K562 (cell line): ENCODE measurements around the gene GPN1. TPM values are rescaled to one million over a fixed set of nuclear protein-coding genes. Genes with fewer than 3 reads are reported as not detected.

ENCODE experiments used
- CHCHD3 ChIP-seq: fragments of 250-450 bp; sonication (Bioruptor Pico); IDR thresholded peaks from 2 replicates; pipeline ENCODE4 v2.1.2; 2022; ENCODE audit warnings: mild to moderate bottlenecking
- E2F4 ChIP-seq: sonication (generic); formaldehyde crosslinking; IDR thresholded peaks from 2 replicates; pipeline ENCODE4 v1.8.0; 2022; ENCODE audit warnings: mild to moderate bottlenecking, low read depth, missing genetic modification reagents
- NCOA2 ChIP-seq, 2 experiments: fragments of 450-650 bp; IDR thresholded peaks; 2 replicates each; pipeline ENCODE4 v1.6.1; 2018; ENCODE audit warnings: mild to moderate bottlenecking in 2 of 2, moderate library complexity in 1 of 2; ENCODE audit not compliant: partially characterized antibody in 2 of 2
- REST ChIP-seq, 2 experiments: fragments of 450-650 bp; formaldehyde crosslinking in 1 of 2; IDR thresholded peaks; 2 replicates each; pipeline versions ENCODE4 v1.4.0 to v1.6.1; 2014 to 2020; ENCODE audit warnings: mild to moderate bottlenecking in 2 of 2, borderline replicate concordance in 1 of 2, low read depth in 1 of 2
- RNF219 ChIP-seq: fragments of 250-450 bp; sonication (Bioruptor Pico); IDR thresholded peaks from 2 replicates; pipeline ENCODE4 v1.5.0; 2022; ENCODE audit warnings: mild to moderate bottlenecking
- SMAD3 ChIP-seq: fragments of 450-650 bp; formaldehyde crosslinking; conservative IDR thresholded peaks from 2 replicates; pipeline ENCODE4 v1.4.0; 2020; ENCODE audit warnings: mild to moderate bottlenecking
- SMARCA4 ChIP-seq: fragments of 450-650 bp; IDR thresholded peaks from 2 replicates; pipeline ENCODE4 v1.6.1; 2016
- SMARCA5 ChIP-seq: fragments of 450-650 bp; IDR thresholded peaks from 2 replicates; pipeline ENCODE4 v1.6.1; 2016
- SNIP1 ChIP-seq: fragments of 450-650 bp; IDR thresholded peaks from 2 replicates; pipeline ENCODE4 v1.7.1; 2017; ENCODE audit warnings: low read depth, mild to moderate bottlenecking
- TFAM ChIP-seq: fragments of 250-450 bp; sonication (Bioruptor Pico); conservative IDR thresholded peaks from 2 replicates; pipeline ENCODE4 v1.5.0; 2021; ENCODE audit warnings: mild to moderate bottlenecking, moderate library complexity
- ZHX1 ChIP-seq: fragments of 150-350 bp; conservative IDR thresholded peaks from 2 replicates; pipeline ENCODE4 v1.6.1; 2014; ENCODE audit warnings: low read length
- ZNF311 ChIP-seq: fragments of 250-450 bp; sonication (Bioruptor Pico); IDR thresholded peaks from 2 replicates; pipeline ENCODE4 v1.4.0; 2020; ENCODE audit warnings: mild to moderate bottlenecking, moderate library complexity
- polyA plus RNA-seq, 8 experiments: library from polyadenylated mRNA; depleted of rRNA in 4 of 8; stranded (reverse) in 5 of 8; unstranded in 3 of 8; fragments of >200 nt; fragmentation: Nextera tagmentation in 2 of 8; fragmentation: Illumina TruSeq in 1 of 8; extraction: Ambion mirVana in 2 of 8; extraction: Trizol in 1 of 8; gene quantifications; 2 replicates each; pipeline versions ENCODE4 v1.2.1 to v1.2.3, GENCODE V29; 2011 to 2014; ENCODE audit warnings: inconsistent platforms in 1 of 8, missing spikeins in 1 of 8
- total RNA-seq, 7 experiments: library from RNA; depleted of rRNA in 6 of 7; stranded (reverse); fragments of >200 nt in 6 of 7; fragmentation: Illumina TruSeq in 2 of 7; extraction: Trizol in 2 of 7; gene quantifications; 2 replicates each; pipeline versions ENCODE4 v1.2.1 to v1.2.3, GENCODE V29; 2011 to 2021; ENCODE audit warnings: low replicate concordance in 1 of 7

Gene GPN1
- total and polyA plus RNA-seq, 9 of the 15 experiments (the other 6 are each of a cell fraction or from before 2014, with no cell fraction given) = 23.4 to 171 (median 48.2) TPM

- TF ChIP-seq E2F4 (CRISPR knock-in tag) = no peak
- no peak for TF ChIP-seq SNIP1
- TF ChIP-seq TFAM = no peak
- no peak for TF ChIP-seq SMAD3 (CRISPR knock-in tag)
- no peak for TF ChIP-seq ZNF311 (CRISPR knock-in tag)
- TF ChIP-seq RNF219 = no peak
- TF ChIP-seq REST (IDR thresholded peaks at IDR 0.05; ENCODE audit: borderline replicate concordance) = peak; percentile 81
- TF ChIP-seq REST (CRISPR knock-in tag; IDR thresholded peaks at IDR 0.05; ENCODE audit: low read depth) = no peak
- TF ChIP-seq ZHX1 = no peak
- TF ChIP-seq CHCHD3 (CRISPR knock-in tag) = no peak
- TF ChIP-seq SMARCA5 = peak; percentile 13; the same call in 1 of the 2 replicates
- TF ChIP-seq SMARCA4 = no peak
- TF ChIP-seq NCOA2 (IDR thresholded peaks at IDR 0.05; ENCODE audit: partially characterized antibody in 2 of 2) = no peak
These were observed 54.7 kb downstream of the GPN1 start (continued) for GRCh38 chr2:27683390-27684071.
